Mammary epithelial cell (primary cell): ENCODE measurements around the gene ALPK1.

Experiments
- EZH2 ChIP-seq: IDR thresholded peaks from 2 replicates; pipeline ENCODE4 v1.6.1; 2012; ENCODE audit warnings: low read length, inconsistent platforms, borderline replicate concordance
- TF ChIP-seq, protein P1 (sequence below), 2 donors: IDR thresholded peaks in 1 of 2; conservative IDR thresholded peaks in 1 of 2; 2 replicates each; pipeline ENCODE4 v1.5.1; 2011 to 2012; ENCODE audit warnings: inconsistent platforms in 2 of 2, low read length in 2 of 2, mild to moderate bottlenecking in 2 of 2, control low read depth in 1 of 2, low read depth in 1 of 2; ENCODE audit not compliant: insufficient read depth in 1 of 2; ENCODE audit errors: extremely low read depth in 1 of 2

GRCh38 chr4:112296949-112297880, at the start of gene ALPK1:
- TF ChIP-seq, protein P1, sequence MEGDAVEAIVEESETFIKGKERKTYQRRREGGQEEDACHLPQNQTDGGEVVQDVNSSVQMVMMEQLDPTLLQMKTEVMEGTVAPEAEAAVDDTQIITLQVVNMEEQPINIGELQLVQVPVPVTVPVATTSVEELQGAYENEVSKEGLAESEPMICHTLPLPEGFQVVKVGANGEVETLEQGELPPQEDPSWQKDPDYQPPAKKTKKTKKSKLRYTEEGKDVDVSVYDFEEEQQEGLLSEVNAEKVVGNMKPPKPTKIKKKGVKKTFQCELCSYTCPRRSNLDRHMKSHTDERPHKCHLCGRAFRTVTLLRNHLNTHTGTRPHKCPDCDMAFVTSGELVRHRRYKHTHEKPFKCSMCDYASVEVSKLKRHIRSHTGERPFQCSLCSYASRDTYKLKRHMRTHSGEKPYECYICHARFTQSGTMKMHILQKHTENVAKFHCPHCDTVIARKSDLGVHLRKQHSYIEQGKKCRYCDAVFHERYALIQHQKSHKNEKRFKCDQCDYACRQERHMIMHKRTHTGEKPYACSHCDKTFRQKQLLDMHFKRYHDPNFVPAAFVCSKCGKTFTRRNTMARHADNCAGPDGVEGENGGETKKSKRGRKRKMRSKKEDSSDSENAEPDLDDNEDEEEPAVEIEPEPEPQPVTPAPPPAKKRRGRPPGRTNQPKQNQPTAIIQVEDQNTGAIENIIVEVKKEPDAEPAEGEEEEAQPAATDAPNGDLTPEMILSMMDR (conservative IDR thresholded peaks at IDR 0.05 in 1 of 2, IDR thresholded peaks at IDR 0.05 in 1 of 2; ENCODE audit: extremely low read depth in 1 of 2, insufficient read depth in 1 of 2, low read depth in 1 of 2, low read length in 2 of 2), result no peak
- no peak for TF ChIP-seq EZH2
